Type B pancreatic cell (in vitro differentiated cells): ENCODE results near the gene VTN. TPM values are rescaled to one million over a fixed set of nuclear protein-coding genes. Genes with fewer than 3 reads are reported as not detected.

ENCODE experiments used
- DNase-seq: peaks from one replicate; pipeline ENCODE4 v3.0.0; 2021; ENCODE audit warnings: mixed read lengths; ENCODE audit not compliant: unreplicated experiment; ENCODE audit errors: extremely low spot score
- H3K27ac Mint-ChIP-seq: 2 replicates; pipeline ENCODE4 v1.8.0; 2021; ENCODE audit warnings: mild to moderate bottlenecking, mixed read lengths
- H3K27me3 Mint-ChIP-seq: 2 replicates; pipeline ENCODE4 v1.8.0; 2021; ENCODE audit warnings: mixed read lengths
- H3K36me3 Mint-ChIP-seq: 2 replicates; pipeline ENCODE4 v1.8.0; 2021; ENCODE audit warnings: mixed read lengths
- H3K4me1 Mint-ChIP-seq: one replicate; pipeline ENCODE4 v1.8.0; 2021; ENCODE audit warnings: mixed read lengths; ENCODE audit not compliant: unreplicated experiment
- H3K4me3 Mint-ChIP-seq: 2 replicates; pipeline ENCODE4 v1.8.0; 2021; ENCODE audit warnings: mild to moderate bottlenecking, mixed read lengths
- H3K9me3 Mint-ChIP-seq: 2 replicates; pipeline ENCODE4 v1.8.0; 2021; ENCODE audit warnings: mixed read lengths
- CTCF ChIP-seq: fragments of 200-600 bp; sonication (generic); conservative IDR thresholded peaks from 2 replicates; pipeline ENCODE4 v1.5.0; 2021; ENCODE audit warnings: antibody characterized with exemption, mild to moderate bottlenecking
- total RNA-seq: library from RNA; stranded (reverse); gene quantifications from 2 replicates; pipeline ENCODE4 v1.2.1, GENCODE V29; 2021; ENCODE audit warnings: low replicate concordance

The VTN gene
- total RNA-seq, 1 donor from 2014 or later: 20.3 TPM

DNA sequence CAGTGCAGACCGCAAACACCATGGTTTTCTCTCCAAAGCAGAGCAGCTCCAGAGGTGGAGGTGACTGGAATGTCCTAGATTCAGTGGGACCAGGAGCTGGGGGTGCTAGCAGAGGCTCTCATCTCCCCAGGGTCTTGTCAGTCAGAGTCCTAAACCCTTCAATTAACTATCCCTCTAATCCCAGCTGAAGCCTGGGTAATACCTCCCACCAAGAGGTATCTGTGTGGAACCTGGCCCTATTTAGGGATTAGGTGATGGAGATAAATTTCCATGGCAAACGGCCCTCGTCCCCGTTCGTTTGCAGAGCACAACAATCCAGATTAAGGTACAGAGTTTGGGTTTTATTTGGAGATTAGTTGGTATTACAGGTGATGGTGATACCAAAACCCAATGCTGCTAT, 6.9 kb downstream of the VTN start:
- H3K4me3 Mint-ChIP-seq: no peak overlapping the region
- H3K9me3 Mint-ChIP-seq: no peaks in the 10 kb centered on the region
- H3K36me3 Mint-ChIP-seq: peaks cover 5% of the 10 kb centered on the region
- no peak for DNase-seq
- peaks cover 4% of the 10 kb centered on the region for H3K4me1 Mint-ChIP-seq
- H3K27me3 Mint-ChIP-seq: no peaks in the 10 kb centered on the region
- no peak for TF ChIP-seq CTCF
- no peak overlapping the region for H3K27ac Mint-ChIP-seq

GRCh38 chr17:28357901-28358197, 12.3 kb downstream of the VTN start:
- H3K27me3 Mint-ChIP-seq: no peaks in the 10 kb centered on the region
- peak overlapping the region; percentile 96 for H3K4me3 Mint-ChIP-seq
- H3K4me1 Mint-ChIP-seq: peaks cover 17% of the 10 kb centered on the region
- DNase-seq: no peak
- peaks cover 5% of the 10 kb centered on the region for H3K36me3 Mint-ChIP-seq
- no peaks in the 10 kb centered on the region for H3K9me3 Mint-ChIP-seq
- TF ChIP-seq CTCF: no peak
- peak overlapping the region; percentile 92 for H3K27ac Mint-ChIP-seq

GRCh38 chr17:28357061-28357900, 12.8 kb downstream of the VTN start, which contains the start of gene POLDIP2:
Gene POLDIP2, minus strand, starts transcription at chr17:28357527. Its CDS starts 79 bp downstream, at chr17:28357448.
- peak; percentile 24 for TF ChIP-seq CTCF
- no peaks in the 10 kb centered on the region for H3K9me3 Mint-ChIP-seq
- peaks cover 5% of the 10 kb centered on the region for H3K36me3 Mint-ChIP-seq
- peaks cover 17% of the 10 kb centered on the region for H3K4me1 Mint-ChIP-seq
- peak within 1 kb of the TSS; percentile 96 for H3K4me3 Mint-ChIP-seq
- H3K27me3 Mint-ChIP-seq: no peaks in the 10 kb centered on the region
- H3K27ac Mint-ChIP-seq: peak within 1 kb of the TSS; percentile 92
- peak; percentile 97 for DNase-seq

- no peak for TF ChIP-seq CTCF
- Mint-ChIP-seq H3K36me3 (peaks cover 6% of the 10 kb centered on the region), H3K9me3 (no peaks in the 10 kb centered on the region), H3K27ac (no peak overlapping the region), H3K27me3 (no peaks in the 10 kb centered on the region), H3K4me1 (no peaks in the 10 kb centered on the region), H3K4me3 (no peak overlapping the region)
- no peak for DNase-seq
Observed at GRCh38 chr17:28350271-28350670, 19.8 kb downstream of the VTN start.

- peaks cover 6% of the 10 kb centered on the region for H3K36me3 Mint-ChIP-seq
- DNase-seq: no peak
- H3K4me3 Mint-ChIP-seq: no peak overlapping the region
- H3K27me3 Mint-ChIP-seq: no peaks in the 10 kb centered on the region
- no peak for TF ChIP-seq CTCF
- H3K4me1 Mint-ChIP-seq: no peaks in the 10 kb centered on the region
- no peaks in the 10 kb centered on the region for H3K9me3 Mint-ChIP-seq
- no peak overlapping the region for H3K27ac Mint-ChIP-seq
Observed at GRCh38 chr17:28348979-28349378, 21.1 kb downstream of the VTN start.
